H1 (cell line): ENCODE data around the gene DAZAP1.

Experiments used
- BRCA1 ChIP-seq: IDR thresholded peaks from 2 replicates; pipeline ENCODE4 v1.6.1; 2012; ENCODE audit warnings: low read depth, low read length, improper control_type of control experiment
- CHD1 ChIP-seq: IDR thresholded peaks from 2 replicates; pipeline ENCODE4 v1.6.1; 2012; ENCODE audit warnings: low read depth, low read length, improper control_type of control experiment
- CHD2 ChIP-seq: IDR thresholded peaks from 2 replicates; pipeline ENCODE4 v1.6.1; 2012; ENCODE audit warnings: low read length, improper control_type of control experiment
- CTCF ChIP-seq, 3 experiments: IDR thresholded peaks; 1 replicate in 2 of 3; 2 replicates in 1 of 3; pipeline versions ENCODE4 v1.5.1 to v1.6.1; 2011; ENCODE audit warnings: low read length in 3 of 3, mild to moderate bottlenecking in 3 of 3, inconsistent platforms in 2 of 3, low read depth in 1 of 3, moderate library complexity in 1 of 3; ENCODE audit not compliant: insufficient read depth in 1 of 3; ENCODE audit errors: control extremely low read depth in 1 of 3
- EGR1 ChIP-seq: IDR thresholded peaks from 2 replicates; pipeline ENCODE4 v1.6.1; 2011; ENCODE audit warnings: low read depth, low read length, borderline replicate concordance
- KDM1A ChIP-seq: fragments of 200-600, 300-600 bp; sonication (generic); IDR thresholded peaks from 2 replicates; pipeline ENCODE4 v1.7.1; 2016; ENCODE audit warnings: mild to moderate bottlenecking, low read length, borderline replicate concordance
- POLR2A ChIP-seq, 2 experiments: IDR thresholded peaks; 1 replicate in 1 of 2; 2 replicates in 1 of 2; pipeline ENCODE4 v1.6.1; 2011; ENCODE audit warnings: low read depth in 2 of 2, low read length in 2 of 2, mild to moderate bottlenecking in 2 of 2; ENCODE audit errors: control extremely low read depth in 1 of 2

GRCh38 chr19:1401138-1401888, 6.1 kb upstream of the DAZAP1 start, which contains the start of gene GAMT:
- TF ChIP-seq POLR2A (IDR thresholded peaks at IDR 0.05; ENCODE audit: control extremely low read depth in 1 of 2, low read depth in 2 of 2, low read length in 2 of 2) (no peak), CTCF (IDR thresholded peaks at IDR 0.05; ENCODE audit: control extremely low read depth in 1 of 3, insufficient read depth in 1 of 3, low read depth in 1 of 3, low read length in 3 of 3) (peak in 1 of 3 experiments; percentile 31; a peak in 2 of 4 replicates), EGR1 (no peak), CHD2 (no peak), KDM1A (no peak), BRCA1 (no peak), CHD1 (no peak)
